ENCODE measurements around the gene CAMK2G.
A peak's percentile ranks its signal among the peaks of the same experiment; 100 is the strongest.

Gene CAMK2G

DNA sequence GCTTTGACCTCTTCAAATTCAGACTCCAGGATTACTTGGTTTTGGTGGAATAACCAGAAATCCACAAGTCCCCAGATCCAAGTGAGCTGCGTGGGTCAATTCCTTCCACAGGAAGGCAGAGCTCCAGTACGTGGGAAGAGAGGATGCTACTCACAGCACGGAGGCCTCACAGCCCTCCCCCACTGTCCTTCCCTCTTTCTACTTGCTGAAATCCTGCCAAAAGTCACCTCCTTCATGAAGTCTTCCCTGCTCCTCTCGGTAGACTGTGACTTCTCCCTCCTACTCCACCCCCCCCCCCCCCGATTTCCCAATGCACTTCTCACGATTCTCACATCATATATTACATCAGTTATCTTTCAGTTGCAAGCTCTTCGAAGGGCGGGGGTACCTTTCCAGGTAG, 12.3 kb downstream of the CAMK2G start:
- no peak for DNase-seq

DNA sequence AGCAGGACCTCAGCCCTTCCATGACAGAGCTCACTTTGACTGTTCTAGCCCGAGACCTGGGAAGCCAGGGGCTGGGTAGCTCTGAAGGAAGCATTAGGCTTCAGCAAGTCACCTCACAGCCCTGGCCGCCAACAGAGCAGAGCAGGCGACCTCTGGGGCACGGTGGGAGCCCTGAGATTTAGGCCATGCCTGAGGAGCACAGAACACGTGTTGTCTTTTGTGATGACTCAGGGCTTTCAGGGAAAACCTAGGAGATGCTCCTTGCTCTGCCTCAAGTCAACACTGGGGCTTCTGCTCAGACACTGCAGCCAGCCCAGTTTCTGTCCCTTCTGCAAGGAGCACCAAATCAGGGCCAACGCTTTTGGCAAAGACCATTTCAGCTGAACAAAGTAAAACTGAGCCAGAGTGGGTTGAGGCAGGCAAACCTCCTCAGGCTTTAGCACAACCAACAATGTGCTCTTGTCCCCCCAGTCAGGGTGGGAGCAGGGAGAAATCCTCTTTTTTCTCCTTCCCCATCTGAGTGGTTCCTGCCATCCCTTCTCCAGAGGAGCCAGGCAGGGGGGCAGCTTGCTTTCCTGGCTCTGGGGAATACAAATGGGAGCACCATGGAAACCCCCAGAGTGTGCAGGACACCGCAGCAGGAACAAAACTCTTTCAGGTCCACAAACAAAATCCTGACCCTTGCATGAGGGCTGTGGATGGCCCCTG, 14.4 kb downstream of the CAMK2G start:
- no peak for DNase-seq

DNA sequence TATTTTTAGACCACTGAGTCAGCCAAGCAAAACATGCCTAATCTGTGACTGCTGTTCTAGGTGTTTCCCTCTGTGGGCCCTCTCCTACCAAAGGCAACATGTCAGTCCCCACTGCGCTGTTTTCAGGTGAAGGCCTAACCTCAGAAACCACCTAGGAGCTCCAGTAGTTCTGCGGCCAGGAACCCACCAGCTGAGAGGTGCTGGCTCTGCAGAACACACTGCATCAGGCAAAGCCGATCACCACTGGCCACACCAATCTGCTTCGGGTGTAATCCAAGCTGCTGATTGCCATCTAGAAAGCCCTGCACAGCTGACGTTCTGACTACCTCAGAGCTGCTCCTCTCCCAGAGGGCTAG, 14.9 kb downstream of the CAMK2G start:
- no peak for DNase-seq

DNA sequence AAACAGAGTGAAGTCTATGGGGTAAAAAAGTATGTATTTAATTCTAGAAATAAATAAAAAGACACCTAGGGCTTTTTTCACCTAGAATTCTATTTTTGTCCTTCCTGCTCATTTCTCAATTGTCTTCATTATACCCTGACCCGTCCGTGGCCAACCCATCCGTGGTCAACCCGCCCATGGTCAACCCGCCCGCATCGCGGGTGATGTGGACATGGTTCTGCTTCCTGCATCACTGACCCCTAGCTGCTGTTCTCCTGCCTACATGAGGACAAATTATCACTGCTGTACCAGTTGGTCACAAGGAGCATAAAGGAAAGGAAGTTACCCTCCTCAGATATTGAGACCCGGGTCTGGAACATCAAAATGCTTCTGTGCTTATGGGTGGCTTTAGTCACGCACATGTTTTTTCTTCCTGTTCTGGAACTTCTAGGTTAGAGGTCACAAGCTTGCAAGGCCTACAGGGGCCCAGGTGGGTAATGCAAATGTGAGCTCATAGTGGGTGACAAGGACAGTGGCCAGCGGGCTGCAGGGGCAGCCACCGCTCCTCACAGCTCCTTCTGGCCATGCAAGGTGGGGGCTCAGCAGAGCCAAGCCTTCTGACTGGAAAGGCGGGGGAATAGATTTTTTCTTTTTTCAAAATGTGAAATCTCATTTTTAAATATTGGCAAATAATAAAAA, 15.5 kb downstream of the CAMK2G start:
- no peak for DNase-seq

DNA sequence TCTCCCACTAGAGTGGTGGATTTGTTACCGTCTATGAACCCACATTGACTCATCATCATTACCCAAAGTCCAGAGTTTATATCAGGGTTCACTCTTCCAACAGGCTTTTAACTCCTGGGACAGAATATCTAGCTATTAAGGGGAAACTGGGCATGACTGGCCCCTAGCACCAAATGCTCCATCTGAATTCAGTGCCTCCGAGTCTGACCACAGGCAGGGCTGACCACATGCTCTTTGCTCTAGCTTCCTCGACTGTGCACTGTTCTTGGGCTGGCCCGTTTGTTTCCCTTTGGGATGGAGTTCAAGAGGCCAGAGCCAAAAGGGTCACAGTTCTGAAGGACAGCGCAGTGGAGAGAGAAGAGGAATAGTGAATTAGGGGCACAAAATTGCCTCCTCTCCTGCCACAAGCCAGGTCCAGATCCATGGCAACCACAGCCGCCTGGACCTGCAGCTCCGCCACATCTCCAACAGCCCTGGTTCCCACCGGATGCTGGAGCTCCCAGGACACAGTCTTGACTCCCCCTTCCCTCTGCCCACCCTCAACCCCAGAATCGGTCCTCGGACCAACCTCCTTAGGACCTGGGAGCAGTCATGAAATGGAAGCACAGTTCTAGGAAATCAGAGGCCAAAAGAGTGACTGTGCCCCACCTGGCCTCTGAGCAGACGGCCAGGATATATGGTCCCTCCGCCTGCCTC, 16.2 kb downstream of the CAMK2G start:
- no peak for DNase-seq

DNA sequence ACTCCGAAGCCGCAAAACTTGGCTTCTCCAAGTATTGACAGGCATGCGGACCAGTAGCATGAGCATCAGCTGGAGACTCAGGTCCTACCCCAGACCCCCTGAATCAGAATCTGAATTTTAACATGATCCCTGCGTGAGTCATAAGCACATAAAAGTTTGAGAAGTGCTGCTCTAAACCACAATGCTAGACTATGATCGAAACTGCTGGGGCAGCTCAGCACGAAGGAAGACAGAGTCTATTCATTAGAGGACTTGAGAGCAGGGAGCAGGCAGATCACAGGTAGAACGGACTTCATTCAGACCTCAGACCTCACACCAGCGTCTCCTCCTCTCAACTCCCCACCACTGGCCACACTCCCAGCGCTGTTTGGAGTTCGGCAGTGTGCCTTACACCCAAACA, 16.9 kb downstream of the CAMK2G start:
- DNase-seq: no peak

DNA sequence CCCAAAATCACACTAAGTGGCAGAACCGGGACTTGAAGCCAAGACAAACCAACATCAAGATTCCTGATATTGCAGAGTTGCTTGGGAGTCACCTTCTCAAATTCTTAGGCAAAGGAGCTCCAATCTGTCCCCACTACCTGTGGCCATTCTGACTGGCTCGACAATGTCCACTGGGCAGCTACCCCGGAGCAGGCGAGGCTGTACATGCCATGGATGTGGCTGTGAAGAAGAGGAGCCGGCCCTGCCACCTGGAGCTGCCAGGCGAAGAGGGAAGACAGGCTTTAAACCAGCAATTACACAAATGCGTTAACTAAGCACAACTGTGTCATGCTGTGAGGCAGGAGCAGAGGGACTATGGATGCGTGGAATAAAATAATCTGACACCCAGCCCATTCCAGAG, 18.1 kb downstream of the CAMK2G start:
- no peak for DNase-seq

DNA sequence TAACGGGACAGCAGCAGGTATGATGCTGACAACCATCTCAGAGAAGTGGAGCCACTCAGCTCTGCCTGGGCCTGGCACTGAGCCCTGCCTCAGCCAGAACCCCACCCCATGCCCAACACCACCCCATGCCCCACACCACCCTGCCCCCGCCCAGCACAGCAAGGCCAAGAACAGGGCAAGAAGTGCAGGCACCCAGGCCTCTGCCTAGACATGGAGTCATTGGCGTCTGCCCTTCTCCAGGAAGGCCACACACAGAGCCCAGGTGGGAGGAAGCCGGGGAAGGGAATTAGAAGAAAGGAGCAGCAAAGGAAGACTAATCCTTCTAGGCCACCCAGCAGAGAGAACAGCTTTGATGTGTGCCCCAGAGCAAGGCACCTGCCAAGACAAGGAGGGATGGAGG, 18.9 kb downstream of the CAMK2G start:
- DNase-seq: no peak

DNA sequence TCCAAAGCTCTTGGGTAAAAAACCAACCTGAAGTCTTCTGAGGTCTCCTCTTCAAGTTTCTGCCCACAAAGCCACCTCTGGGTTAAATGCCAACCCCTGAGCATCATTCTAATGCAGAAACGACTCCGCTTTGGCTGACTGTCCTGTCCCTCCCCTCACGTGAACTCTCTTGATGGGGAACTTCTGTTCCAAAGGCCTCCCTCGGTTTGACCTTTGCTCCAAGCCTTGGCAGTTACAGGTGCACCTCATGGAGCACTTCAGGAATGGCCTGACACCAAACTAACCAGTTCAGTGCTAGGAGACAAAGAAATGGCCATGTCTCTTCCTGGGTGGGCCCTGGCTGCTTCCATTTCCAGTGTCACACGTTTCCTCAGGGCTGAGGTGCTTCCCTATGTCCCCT, 20.0 kb downstream of the CAMK2G start:
- no peak for DNase-seq

DNA sequence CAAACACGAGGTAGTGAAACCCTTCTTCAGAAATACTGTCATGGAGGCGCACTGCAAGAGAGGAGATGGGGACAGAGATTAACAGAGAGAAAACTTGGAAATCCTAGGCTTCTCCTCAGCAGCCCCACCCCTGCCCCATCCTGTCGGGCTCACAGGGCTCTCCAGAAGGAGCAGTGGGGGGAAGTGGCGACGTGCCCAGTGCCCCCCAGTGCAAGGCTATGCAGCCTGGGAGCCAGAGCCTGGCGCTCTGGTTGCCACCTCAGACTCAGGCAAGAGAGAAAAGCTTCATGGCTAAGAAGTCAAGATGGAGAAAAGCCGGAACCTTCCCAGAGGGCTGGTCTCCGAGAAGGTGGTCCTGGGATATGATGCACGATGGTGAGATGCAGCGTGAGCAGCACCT, 21.2 kb downstream of the CAMK2G start:
- no peak for DNase-seq

DNA sequence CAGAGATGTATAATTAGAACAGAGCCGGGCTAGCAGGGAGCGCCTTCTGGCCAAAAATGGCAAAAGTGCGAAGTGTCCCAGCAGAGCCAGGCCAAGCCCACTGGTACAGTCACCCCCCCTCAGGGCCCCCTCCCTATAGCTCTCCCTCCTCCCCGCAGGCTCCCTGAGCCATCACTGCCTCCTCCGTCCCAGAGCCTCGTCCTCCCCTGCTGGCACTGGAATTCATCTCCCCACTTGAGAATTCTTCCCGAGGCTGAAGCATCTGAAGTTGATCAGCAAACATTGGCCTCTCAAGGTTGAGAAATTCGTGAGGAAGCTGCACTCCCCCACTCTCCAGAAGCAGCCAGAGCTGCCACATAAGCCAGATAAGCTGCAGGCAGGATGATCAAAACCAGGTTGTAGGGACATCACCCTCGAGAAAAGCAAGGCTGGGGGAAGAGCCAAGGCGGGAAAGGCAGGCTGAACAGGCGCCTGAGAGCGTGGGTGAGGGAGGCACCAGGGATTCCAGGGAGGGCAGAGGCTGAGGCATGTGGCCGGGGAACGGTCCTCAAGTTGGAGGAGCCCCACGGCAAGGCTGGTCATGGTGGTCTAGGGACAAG, 23.4 kb downstream of the CAMK2G start:
- no peak for DNase-seq

DNA sequence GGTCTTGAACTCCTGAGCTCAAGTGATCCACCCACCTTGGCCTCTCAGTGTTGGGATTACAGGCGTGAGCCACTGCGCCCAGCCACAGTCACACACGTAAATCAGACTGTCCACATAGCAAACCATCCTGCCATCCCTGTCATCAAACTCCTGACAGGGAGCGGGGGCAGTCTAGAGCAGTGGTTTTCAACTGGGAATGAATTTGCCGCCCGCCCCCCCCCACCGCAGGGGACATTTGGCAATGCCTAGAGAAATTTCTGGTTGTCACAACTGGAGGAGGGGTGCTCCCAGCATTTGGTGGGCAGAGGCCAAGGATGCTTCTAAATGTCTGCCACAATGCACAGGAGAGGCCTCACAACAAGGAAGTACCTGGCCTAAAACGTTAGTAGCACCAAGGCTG, 24.1 kb downstream of the CAMK2G start:
- no peak for DNase-seq

DNA sequence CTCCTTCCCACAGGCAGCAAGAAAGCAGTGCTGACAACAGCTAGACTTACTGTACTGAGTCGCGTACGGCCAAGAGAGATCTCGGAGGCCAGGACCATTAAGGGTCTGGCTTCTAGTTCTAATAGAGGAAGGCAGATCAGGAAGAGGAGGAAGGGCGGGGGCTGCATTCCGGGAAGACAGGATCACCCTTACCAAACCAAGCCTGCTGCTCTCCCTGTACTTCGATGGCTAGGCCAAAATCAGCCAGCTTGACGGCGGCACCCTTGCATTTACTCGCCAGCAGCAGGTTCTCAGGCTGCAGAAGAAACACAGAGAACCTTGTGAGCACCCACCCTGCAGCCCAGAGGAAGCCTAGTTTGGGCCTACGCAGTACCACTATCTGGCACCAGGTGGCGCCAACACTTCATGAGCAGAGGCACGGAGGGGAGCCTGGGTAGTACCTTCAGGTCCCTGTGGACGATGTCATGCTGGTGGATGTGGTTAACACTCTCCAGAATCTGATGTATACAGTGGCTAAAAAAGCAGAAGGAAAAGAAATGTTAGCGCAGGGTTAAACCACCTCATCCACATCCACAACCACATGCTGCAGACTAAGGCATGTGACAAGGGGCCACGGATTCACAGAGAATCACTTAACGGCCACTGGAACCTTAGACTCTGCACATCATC, 25.4 kb downstream of the CAMK2G start:
- DNase-seq: peak; percentile 20

DNA sequence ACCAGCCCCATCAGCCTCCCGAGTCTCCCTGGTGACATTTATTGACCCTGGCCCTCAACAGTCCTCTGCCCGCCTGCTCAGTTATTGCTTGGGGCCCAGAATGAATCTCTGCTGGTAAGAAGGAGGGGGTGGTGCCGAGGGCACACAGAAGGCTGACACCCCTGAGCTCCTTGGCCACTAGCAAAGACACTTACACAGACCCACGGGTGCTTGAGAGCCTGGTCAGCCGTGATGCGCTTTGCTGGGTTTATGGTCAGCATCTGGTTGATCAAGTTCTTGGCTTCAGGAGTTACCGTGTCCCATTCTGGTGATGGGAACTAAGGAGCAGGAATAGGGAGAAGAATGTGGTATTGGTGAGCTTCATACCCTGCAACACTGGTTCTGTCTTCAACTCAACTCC, 27.3 kb downstream of the CAMK2G start:
- DNase-seq: no peak

DNA sequence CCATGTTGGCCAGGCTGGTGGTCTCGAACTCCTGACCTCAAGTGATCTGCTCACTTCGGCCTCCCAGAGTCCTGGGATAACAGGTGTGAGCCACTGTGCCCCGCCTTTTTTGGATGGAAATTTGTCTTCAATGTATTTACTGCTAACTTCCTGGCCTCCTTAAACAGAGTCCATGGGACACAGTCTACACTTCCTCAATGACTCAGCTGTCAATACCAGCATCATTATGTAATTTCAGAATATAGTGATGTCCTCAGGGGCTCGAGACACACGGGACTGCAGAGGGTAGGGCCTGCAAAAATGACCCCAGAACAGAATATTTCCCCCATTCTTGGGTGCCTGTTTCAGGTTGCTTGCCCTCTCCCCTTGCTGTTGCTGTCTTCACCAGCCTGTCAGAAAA, 31.1 kb downstream of the CAMK2G start:
- no peak for DNase-seq

DNA sequence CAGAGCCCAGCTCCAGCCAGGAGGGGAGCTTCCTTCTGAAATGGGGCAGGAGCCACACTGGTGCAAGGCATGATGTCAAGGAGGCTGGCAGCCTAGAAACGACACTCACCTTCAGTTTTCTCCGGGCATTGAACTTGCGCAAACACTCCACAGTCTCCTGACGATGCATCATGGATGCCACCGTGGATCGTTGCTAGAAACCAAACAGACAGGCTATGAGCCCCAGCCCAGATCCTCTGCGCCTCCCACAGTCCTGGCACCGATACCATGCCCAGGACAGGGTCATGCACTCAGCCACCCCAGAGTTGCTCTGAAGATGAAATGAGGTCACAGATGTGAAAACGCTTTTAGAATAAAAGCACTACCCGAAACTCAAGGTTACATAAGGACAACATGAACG, 32.0 kb downstream of the CAMK2G start:
- no peak for DNase-seq

DNA sequence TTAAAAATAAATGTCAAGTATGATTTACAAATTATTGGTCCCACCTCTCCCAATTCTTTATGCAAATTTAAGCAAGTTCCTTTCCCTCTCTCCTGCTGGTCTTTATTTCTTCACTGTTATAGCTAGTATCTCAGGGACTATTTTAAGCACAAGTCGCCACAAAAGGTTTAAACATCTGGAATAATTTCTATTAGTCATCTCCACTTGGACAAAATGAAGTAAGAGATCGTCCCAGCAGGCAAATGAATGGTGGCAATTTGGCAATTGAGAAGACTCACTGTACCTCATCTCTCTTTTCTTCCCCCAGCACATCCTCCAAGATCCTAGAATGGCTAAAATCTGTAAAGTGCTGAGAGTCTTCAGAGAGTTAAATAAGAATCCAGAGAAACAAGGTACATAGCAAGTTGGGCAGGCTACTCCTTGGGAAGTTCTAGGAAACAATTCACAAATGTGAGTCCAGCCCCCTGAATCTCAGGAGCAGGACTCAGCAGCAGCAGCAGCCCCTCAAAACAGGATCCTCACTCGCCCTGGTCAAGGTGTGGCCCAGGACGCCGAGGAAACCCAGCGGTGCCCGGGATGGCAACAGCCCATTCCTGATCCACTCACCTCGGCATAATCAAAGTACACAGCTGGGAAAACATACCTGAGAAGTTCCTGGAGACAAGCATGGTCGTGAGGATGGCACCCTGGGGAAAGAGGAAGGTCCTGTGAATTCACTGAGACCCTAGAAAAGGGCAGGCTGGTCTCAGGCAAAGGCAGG, 32.6 kb downstream of the CAMK2G start:
- DNase-seq: no peak

DNA sequence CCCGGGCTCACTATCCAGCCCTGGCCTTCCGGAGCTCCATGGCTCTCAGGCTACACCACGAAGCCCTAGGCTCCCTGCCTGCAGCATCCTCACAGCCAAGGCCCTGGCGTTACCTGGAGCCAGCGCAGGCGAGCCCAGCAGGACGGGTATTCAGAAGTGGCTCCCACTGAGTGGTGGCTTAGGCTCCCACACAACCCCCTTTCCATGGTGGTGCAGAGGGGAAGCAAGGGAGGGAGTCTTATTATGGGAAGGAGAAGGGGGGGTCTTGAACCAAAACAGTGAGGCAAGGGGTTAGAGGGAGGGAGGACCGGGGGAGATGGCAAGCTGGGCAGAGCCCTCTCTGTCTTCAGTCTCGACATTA, 33.3 kb downstream of the CAMK2G start:
- no peak for DNase-seq

DNA sequence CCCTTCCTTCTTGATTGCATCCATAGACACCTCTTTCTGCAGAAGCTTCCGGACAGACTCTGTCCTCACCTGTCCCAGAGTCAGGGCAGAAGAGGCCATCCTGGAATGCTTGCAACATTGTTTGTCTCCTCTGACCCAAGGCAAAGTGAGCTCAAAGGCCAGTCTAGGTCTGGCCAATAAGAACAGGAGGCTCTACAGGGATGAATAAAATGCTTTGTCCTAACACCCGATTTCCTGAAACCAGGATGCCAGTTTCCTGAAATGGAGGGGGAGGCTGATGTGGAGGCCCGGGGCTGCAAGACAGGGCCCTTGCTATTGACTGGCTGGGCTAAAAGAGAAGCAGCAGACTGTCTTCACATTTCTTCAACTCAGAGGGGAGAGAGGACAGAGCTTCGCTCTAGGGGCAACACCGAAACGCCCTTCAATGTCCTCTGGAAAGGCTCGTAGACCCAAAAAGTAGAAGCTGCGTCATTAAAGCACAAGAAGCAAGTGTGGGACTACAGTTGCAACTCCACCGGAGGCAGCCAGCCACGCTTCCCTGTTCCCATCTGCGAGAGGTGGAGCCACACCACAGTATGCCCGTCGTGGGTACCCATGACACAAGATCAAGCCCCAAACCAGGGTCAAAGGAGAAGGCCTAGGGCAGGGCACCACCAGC, 33.8 kb downstream of the CAMK2G start:
- DNase-seq: no peak

DNA sequence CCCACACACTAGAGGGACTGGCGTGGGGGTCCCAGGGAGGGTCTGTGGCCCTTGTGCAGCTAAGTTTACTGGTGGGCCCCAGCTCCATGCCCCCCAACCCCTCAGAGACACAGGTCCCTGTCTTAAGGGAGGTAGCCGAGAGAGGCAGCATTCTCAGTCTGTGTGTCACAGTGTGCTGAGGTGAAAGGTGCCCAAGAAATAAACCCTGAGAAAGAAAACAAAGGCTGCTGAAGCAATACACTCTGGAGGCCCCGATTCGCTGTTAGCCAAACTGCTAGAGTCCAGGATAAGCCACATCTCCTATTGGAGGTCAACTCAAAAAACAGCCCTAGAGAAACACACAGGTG, 34.3 kb downstream of the CAMK2G start:
- DNase-seq: no peak

DNA sequence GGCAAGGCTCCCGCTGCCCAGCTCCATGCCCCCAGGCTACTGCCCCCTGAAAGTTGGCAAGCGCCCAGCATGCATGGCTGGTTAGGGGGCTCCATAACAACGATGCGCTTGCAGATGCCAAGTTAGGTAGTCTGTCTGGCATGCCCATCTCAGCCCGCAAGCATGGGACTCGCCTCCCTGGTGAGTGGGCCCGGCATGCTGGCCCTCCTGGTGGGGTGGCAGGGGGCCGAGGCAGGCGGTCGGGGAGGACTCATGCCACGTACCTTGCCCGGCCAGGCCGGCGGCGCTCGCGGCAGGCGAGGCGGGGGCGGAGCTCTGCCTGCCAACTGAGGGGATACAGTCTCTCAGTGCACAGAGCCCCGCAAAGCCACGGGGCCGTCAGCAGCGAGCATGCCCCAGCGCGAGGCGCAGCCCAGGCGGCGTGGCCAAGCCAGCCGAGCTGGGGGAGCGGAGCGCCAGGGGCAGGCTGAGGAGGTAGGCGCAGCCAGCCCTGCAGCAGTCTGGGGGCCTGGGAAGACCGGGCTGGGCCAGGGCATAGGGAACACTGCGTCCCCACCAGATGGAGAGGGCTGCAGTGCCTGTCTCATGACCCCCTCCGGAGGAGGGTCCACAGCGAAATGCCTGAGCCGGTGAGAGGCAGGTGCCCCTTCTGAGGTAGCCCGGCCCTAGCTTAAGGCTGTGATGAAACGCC, 34.9 kb downstream of the CAMK2G start:
- no peak for DNase-seq

DNA sequence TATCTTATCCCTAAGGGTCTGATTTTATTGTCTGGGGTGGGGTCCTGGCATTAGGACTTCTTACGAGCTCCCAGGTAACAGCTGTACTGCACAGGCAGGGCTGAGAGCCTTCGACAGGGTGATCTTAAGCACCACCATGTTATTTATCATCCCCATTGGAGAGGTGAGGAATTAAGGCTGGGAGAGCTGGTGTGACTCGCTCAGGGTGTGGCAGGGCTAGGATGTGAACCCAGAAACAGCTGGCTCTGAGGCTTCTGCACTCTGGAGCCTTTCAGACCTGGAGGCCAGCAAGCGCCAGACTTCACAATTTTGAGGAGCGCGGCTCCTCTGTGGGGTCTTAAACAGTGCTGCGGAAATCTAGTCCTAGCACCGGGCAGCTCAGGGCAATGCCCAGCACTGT, 35.5 kb downstream of the CAMK2G start:
- no peak for DNase-seq
